Umbilical cord (tissue), 2 donors: ENCODE measurements around the gene SH3BP5. TPM values are rescaled to one million over a fixed set of nuclear protein-coding genes. Genes with fewer than 3 reads are reported as not detected.
A peak's percentile ranks its signal among the peaks of the same experiment; 100 is the strongest.
"Not testable (repeated sequence)": the region's sequence is repeated elsewhere in the genome, so short reads cannot be mapped to it uniquely, and the experiment has no call there.

Experiments used
- DNase-seq: peaks from one replicate; pipeline ENCODE4 v3.0.0-alpha.2; 2015; ENCODE audit warnings: low spot score
- total RNA-seq: library from RNA; depleted of rRNA; stranded (reverse); fragments of >200 nt; gene quantifications from one replicate; pipeline ENCODE4 v1.2.3, GENCODE V29; 2014; ENCODE audit warnings: low replicate concordance; ENCODE audit not compliant: insufficient read depth

SH3BP5 gene, protein sequence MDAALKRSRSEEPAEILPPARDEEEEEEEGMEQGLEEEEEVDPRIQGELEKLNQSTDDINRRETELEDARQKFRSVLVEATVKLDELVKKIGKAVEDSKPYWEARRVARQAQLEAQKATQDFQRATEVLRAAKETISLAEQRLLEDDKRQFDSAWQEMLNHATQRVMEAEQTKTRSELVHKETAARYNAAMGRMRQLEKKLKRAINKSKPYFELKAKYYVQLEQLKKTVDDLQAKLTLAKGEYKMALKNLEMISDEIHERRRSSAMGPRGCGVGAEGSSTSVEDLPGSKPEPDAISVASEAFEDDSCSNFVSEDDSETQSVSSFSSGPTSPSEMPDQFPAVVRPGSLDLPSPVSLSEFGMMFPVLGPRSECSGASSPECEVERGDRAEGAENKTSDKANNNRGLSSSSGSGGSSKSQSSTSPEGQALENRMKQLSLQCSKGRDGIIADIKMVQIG
- 21.4 TPM for total RNA-seq

DNA sequence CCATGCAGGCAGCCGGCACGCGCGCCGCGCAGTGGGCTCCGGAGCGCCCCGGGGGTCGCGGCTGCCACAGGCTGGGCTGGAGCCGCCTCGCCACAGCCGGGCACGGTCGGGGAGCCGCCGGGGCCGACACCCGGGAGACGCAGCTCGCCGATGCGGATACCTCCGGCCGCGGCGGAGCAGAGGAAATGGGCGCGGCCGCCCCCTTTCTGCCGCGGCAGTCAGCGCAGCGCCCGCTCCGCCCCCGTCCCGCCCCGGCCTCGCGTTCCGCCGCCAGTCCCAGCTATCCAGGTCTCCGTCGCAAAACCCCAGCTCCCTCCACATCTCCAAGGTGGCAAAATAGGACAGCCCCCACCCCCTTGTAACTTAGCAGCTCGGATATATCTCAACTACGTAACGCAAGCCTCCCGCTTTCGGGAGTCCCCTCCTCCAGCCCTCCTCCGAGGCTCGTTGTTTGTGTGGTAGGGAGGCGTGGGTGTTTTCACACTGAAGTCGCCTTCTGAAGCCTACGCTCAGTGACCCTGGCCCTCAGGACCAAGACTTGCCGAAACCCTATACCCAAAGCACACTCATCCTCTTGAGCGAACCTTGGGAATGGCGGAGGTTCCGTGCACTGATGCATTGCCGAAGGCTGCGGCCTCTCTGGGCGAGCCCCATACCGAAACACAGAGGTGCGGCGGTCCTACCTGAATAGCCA, at the start of gene SH3BP5:
Gene SH3BP5 (minus strand): TSS at position 182 of the 694 bp plus-strand sequence. CDS start 178 bp downstream, at position 4.
- DNase-seq, result peak; percentile 80

DNA sequence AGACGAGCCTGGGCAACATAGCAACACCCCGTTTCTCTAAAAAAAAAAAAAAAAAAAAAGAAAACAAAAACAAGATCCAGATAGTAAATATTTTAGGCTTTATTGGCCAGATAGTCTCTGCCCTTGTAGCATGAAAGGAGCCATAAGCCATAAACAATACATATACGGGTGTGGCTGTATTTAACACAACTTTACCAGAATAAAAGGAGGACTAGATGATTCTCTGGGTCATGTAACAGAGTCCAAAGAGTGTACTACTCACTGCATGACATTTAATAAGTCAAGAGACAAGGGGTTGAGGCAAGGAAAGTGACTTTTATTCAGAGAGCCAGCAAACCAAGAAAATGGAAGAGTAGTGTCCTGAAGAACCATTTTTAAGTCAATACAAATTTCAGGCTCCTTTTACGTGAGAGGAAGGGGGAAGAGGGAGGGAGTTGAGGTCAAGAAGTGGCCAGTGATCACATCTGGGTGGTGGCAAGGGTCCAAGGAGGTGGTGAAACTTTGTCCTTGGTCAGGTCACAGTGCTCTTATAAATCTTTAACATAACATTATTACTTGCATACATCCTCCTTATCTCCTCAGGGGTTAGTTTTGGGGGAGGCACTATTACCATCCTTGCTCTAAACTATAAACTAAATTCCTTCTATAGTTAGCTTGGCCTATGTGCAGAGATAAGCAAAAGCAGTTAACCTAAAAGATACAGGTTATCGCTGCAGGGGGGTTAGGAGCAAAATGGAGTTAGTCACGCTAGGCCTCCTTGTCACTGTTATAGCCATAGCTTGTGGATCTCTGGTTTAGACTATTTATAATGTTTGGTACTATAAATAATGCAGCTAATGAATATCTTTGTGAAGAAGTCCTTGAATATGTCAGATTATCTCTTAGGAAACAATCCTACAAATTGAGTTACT, 48.8 kb upstream of the SH3BP5 start:
- DNase-seq, result no peak

DNA sequence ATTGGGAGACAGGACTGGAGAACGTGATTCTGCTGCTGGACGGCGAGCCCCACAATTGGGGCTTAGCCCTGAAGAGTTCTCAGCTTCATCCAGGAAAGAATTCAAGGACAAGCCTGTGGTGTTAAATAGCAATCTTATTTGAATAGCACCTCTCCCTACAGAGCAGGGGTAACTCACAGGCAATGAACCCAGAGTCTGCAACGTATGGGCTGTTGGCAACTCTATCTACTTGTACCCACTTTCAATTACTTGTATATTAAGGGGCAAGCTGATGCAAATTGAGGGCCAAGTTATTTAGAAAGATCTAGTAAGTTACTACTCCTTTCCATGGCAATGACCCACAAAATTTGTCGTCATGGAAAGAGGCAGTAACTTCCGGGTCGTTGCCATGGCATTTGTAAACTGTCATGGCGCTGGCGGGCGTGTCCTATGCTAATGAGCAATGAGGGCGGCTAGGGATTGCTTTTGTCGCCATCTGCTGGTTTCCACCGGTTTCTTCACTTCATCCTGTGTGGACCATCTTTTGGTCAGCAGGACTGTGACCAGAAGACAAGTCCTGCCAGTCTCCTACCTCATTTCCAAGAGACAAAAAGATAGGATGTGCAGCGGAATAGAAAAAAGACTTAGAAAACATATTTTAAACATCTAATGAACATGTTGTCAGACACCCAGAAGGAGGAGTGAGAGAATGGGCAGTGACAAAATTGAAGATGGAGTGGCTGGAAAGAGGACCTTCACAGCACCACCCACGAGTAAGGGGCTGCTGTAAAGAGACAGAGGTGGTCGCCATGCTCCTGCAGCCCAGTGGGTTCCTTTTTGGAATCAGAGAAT, 45.8 kb upstream of the SH3BP5 start:
- peak; percentile 97 for DNase-seq

DNA sequence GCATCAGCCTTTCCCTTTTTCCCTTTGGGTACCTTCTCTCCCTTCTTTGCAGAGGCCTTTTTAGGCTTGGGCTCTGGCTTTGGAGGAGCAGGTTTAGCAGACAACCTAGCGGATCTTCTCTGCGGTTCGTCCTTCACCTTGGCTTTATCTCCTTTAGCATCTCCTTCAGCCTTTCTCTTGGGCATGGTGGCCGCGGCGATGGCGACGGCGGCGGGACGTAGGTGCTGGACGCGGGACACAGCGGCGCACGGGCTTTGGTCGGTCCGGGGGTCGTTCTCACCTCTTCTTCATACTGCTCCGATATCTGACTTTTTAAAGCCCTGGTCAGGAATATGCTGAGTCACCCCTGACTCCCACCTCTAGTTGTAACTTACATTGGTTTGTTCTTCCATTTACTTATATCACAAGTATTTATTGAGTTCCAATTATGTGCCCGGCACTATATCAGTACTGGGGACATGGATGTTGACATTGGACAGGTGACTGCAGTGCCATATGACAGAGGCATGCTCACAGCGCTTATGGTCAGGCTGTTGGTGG, 43.1 kb upstream of the SH3BP5 start:
- no peak for DNase-seq

DNA sequence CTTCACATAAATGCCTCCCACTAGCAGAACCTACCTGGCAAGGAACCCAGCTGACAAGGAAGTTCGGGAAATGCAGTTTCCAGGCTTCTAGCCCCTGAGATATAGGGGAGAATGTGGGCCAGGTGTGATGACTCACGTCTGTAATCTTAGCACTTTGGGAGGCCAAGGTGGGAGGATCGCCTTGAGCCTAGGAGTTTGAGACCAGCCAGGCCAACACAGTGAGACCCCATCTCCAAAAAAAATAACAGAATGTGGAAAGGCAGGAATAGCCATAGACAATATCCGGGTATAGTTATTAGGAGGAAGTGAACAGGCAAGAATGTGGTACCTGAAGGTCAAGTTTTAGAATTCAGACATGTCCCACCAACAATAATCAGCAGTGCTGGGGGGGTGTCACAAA, 40.5 kb upstream of the SH3BP5 start:
- DNase-seq, result no peak

DNA sequence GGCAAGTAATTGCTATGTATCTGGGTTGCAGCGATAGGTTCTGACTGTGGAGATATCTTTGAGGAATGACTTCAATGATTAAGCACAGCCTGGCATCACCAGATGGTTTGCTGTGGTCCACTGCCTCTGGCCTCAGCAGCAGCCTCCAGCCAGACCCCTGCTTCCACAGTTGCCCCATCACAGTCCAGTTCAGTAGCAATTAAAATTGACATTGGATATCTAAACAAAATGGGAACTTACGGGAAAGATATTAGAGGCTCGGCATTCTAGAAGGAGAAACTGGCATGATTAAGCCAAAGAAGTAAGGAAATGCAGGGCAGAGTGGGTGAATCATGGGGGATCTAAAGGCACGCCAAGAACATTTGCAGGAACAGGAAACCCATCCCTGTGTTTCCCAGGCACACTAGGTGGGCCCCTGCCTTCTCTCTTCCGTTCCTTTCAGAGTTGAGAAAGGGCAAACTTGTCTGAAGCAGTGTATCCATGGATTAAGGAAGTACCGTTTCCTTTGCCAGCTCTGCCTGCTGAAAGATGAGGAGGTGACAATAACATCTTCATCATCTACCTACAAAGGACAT, 36.3 kb upstream of the SH3BP5 start:
- DNase-seq, result no peak

DNA sequence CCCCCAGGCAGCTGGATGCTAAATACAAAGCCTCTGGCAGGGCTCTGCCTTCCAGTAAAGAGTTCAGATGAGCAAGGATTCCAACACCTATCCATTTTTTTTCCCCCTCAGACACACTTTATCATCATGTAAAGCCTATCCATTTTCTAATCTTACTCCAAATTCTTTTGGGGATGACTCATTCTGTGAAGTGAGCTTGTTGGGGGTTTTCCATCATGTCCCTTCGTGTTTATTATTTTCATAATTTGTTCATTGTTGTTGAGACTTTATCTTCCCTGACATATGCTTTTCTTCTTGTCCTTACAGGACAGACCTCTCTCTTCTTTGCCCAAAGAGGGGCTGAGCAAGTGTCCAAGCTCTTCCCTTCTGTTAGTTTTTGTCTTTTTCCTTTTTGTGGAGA, 34.7 kb upstream of the SH3BP5 start:
- DNase-seq, result no peak

DNA sequence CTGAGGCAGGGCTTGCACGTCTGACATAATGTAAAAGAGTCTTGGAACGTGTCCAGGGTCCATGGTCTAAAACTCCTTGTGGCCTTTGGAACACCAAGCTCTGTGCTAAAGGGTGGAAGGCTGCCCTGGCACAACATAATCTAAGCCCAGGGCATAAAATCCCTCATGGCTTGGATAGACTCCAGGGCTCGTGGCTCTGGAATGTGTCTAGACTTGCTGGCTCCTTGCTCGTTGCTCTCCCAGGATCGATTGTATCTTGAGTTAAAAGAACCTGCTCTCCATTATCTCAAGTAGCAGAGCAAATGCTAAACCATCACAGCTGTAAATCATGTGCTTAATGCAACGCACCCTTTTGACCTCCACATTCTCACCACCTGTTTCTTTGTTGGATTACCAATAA, 31.7 kb upstream of the SH3BP5 start:
- DNase-seq, result not testable (repeated sequence)

DNA sequence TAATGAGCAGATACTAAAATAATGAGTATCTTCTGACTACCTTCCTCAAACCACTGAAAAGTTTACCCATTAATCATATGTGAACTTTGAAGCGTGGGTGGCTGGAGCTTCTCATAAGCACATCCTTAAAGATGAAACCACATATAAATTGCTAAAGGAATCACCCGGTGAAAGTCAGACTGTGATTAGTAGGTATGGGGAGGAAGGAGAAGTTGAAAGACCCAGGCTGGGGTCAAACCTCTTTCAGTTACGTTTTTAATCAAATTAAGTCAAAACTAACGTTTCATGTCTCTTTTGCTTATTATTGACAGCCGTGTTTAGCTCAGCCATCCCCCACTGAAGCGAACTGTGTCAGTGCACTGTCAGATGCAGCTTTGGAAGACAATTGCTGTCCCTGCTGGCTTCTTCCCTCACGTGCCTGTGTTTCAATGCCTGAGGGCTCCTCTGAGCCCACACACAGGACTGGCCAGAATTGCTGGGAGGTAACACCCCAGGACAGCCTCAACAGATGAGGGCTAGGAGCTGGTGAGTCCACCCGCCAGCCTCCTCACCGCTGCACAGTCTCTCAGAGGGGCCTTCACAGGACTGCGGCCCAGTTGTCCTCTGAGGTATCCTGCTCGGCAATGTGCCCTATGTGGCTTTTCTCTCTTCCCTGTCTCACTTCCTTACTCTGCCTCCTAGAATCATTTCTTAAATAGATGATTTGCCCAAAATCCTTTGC, 29.3 kb upstream of the SH3BP5 start:
- no peak for DNase-seq

DNA sequence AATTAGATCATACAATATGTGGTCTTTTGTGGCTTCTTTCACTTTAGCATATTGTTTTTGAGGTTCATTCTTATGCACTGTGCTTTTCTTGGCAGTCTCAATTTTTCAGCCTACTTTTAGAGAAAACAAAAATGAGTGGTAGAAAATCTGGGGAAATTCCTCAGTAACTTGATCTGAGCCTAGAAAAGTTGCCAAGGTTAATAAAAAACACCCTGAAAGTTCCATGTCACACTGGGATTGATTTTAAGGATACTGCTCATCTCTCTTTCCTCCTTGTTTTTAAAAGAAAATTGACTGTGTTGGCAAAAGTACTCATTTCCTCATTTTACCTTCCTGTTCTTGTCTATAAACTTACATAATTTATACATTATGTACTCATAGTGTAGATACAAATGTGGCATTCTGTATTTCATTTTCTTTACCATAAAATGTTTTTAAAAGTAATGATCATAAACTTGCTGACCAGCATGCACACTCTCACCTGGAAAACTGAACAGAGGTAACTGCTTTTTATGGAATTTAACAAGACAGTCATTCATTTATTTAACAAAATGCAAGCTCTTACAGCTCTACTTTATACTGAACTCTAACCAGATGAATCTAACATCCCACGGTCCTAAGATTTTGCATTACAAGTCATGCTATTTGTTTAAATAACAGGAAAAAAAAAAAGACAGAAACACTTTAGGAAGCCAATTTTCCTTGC, 28.6 kb upstream of the SH3BP5 start:
- DNase-seq, result peak; percentile 49

DNA sequence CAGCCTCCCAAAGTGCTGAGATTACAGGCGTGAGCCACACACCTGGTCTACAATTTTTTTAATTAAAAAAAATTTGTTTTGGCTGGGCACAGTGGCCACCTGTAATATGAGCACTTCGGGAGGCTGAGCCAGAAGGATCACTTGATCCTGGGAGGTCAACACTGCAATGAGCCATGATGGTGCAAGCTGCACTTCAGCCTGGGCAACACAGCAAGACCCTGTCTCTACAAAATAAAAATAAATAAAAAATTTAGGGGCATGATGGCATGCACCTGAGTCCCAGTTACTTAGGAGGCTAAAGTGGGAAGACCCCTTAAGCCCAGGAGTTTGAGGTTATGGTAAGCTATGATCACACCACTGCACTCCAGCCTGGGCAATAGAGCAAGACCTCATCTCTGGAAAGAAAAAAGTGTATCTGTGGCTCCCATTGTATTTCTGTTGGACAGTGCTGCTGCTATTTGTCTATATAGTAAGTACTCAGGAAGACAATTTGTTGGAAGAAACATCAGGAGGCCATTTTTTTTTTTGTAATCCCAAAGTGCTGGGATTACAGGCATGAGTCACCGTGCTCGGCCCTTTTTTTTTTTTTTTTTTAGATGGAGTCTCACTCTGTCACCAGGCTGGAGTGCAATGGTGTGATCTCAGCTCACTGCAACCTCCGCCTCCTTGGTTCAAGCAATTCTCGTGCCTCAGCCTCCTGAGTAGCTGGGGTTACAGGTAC, 27.5 kb upstream of the SH3BP5 start:
- no peak for DNase-seq

DNA sequence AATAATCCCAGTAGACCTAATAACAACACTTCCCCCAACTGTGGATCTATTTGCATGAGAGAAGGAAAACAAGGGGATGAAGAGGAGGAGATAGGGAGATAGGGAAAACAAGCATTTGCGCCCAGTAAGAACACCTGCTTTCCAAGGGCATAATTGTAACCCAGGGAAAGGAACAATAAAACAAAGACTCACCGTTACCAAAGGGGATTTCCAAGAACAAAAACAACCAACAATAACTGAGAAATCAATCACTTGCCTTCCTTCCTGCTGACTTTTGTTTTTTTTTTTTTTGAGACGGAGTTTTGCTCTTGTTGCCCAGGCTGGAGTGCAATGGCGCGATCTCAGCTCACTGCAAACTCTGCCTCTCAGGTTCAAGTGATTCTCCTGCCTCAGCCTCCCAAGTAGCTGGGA, 24.3 kb upstream of the SH3BP5 start:
- not testable (repeated sequence) for DNase-seq

DNA sequence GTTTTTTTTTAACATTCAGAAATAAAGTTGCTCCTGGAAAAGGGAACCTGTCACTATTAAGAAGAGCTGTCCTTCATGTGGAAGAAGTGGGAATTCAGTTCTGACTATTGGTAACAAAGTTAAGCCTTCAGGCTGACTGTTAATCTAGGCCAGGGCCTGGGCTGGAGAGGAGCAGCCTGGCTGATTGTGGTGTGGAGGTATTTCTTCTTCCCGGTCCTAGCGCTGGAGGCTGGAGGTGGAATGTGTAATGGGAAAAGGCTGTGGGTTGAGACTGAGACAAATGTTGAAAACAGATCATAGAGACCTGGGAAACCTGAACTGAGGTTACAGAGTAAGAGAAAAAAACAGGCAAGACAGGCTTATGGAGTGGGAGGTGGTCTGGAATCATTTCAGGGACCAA, 23.8 kb upstream of the SH3BP5 start:
- DNase-seq, result no peak

DNA sequence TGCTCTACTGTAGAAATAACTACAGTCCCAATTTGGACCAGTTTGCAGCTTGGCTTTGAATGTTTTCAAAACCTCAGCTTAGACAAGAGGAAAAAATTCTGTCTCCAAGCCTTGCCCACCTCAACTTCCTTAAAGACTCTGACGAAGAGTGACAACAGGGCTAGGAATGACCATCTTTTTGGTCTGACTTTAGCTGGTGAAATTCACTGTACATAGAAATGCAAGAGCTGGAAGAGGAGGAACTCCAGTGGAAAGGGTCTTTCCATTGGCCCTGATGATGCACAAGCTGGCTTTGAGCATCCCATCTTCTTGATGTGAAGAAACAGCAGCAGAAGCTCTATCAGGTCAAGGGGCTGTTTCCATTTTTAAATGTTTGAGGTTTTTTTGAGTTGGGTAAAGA, 22.7 kb upstream of the SH3BP5 start:
- no peak for DNase-seq

DNA sequence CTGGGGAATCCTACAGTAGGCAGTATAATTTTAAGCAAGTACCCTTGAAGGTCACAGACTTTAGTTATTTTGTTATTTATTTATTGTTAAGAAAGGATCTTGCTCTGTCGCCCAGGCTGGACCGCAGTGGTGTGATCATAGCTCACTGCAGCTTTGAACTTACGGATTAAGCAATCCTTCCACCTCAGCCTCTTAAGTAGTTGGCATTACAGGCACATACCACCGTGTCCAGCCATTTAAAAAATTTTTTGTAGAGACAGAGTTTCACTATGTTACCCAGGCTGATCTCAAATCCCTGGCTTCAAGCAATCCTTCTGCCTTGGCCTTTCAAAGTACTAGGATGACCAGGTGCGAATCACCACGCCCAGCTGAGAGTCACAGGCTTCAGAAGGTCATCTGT, 22.1 kb upstream of the SH3BP5 start:
- no peak for DNase-seq

DNA sequence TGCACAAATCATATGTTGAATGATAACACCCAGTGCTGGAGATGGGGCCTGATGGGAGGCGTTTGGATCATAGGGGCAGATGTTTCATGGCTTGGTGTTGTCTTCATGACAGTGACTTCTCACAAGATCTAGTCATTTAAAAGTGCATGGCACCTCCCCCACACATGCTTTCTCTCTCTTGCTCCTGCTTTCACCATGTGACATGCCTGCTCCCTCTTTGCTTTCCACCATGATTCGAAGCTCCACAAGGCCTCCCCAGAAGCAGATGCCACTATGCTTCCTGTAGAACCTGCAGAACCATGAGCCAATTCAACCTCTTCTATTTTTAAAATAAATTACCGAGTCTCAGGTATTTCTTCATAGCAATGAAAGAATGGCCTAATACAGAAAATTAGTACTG, 17.8 kb upstream of the SH3BP5 start:
- no peak for DNase-seq

DNA sequence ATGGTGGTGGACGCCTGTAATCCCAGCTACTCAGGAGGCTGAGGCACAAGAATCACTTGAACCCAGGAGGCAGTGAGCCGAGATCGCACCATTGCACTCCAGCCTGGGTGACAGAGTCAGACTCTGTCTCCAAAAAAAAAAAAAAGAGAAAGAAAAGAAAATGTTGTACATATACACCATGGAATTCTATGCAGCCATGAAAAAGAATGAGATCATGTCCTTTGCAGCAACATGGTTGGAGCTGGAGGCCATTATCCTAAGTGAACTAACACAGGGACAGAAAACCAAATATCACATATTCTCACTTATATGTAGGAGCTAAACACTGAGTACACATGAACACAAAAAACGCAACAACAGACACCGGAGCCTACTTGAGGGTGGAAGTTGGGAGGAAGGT, 17.1 kb upstream of the SH3BP5 start:
- DNase-seq, result not testable (repeated sequence)

DNA sequence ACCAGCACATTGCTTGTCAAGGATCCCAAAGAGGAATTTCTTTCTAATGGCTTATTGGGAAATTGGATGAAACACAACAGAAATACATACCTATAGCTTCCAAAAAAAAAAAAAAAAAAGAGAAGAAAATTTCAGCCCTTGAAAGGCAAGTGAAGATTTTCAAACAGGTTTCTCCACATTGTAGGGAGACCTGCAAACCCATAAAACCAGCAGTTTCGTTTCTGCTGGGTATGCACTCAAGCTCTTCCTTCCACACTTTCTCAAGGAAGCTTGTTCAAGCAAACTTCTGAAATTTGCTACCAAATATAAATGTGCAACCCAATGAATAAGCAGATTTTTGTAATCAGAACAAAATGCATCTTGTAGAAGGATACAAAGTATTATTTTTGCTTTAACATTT, 15.9 kb upstream of the SH3BP5 start:
- no peak for DNase-seq
